Measurements from ENCODE around the gene SNX1. TPM values are rescaled to one million over a fixed set of nuclear protein-coding genes. Genes with fewer than 3 reads are reported as not detected.

The SNX1 gene
- total RNA-seq, 1 donor from 2014 or later = 72.2 TPM

DNA sequence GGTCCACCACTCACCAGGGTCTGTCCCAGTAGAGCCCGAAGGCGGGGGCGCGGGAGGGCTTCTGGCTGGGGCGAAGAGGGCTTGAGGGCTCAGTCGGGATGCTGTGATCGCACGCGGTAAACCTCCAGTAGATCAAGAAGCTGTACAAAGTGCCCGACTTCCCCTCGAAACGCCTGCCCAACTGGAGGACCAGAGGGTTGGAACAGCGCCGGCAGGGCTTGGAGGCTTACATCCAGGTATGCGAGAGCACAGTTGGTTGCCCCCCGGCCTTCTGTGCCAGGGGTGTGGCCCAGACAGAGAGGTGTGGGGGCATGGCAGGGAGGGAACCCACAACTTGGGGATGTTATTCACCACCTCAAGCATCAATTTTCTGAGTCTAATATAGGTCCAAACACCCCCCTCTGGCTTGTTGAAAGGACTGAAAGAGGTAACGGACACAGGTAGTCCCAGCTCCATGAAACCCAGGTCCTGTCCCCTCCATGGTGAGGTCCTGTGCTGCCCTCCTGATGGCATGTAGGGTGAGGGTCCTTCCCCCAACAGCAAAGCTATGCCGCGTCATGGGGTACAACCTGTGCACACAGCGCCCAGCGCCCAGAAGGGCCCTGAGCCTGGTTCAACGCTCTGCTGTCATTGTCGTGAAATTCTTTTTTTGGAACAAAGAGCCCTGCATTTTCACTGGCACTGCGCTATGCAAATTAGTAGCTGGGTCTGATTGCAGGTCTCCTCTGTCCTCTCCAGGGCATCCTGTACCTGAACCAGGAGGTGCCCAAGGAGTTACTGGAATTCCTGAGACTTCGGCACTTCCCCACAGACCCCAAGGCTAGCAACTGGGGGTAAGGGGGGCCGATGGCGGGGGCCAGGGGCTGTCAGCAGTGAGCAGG lies 57.0 kb downstream of the SNX1 start:
- Mint-ChIP-seq H3K9me3 (ENCODE audit: low read depth) (no peaks in the 10 kb centered on the region), H3K27me3 (ENCODE audit: low read depth) (no peaks in the 10 kb centered on the region), H3K4me3 (ENCODE audit: unreplicated experiment) (peak overlapping the region; percentile 16), H3K4me1 (ENCODE audit: low read depth) (peaks cover 13% of the 10 kb centered on the region), H3K36me3 (ENCODE audit: low read depth) (peaks cover 18% of the 10 kb centered on the region), H3K27ac (ENCODE audit: unreplicated experiment) (no peak overlapping the region)
- TF ChIP-seq, protein P1, sequence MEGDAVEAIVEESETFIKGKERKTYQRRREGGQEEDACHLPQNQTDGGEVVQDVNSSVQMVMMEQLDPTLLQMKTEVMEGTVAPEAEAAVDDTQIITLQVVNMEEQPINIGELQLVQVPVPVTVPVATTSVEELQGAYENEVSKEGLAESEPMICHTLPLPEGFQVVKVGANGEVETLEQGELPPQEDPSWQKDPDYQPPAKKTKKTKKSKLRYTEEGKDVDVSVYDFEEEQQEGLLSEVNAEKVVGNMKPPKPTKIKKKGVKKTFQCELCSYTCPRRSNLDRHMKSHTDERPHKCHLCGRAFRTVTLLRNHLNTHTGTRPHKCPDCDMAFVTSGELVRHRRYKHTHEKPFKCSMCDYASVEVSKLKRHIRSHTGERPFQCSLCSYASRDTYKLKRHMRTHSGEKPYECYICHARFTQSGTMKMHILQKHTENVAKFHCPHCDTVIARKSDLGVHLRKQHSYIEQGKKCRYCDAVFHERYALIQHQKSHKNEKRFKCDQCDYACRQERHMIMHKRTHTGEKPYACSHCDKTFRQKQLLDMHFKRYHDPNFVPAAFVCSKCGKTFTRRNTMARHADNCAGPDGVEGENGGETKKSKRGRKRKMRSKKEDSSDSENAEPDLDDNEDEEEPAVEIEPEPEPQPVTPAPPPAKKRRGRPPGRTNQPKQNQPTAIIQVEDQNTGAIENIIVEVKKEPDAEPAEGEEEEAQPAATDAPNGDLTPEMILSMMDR (IDR thresholded peaks at IDR 0.05) = no peak
- DNase-seq (ENCODE audit: low spot score) = no peak

DNA sequence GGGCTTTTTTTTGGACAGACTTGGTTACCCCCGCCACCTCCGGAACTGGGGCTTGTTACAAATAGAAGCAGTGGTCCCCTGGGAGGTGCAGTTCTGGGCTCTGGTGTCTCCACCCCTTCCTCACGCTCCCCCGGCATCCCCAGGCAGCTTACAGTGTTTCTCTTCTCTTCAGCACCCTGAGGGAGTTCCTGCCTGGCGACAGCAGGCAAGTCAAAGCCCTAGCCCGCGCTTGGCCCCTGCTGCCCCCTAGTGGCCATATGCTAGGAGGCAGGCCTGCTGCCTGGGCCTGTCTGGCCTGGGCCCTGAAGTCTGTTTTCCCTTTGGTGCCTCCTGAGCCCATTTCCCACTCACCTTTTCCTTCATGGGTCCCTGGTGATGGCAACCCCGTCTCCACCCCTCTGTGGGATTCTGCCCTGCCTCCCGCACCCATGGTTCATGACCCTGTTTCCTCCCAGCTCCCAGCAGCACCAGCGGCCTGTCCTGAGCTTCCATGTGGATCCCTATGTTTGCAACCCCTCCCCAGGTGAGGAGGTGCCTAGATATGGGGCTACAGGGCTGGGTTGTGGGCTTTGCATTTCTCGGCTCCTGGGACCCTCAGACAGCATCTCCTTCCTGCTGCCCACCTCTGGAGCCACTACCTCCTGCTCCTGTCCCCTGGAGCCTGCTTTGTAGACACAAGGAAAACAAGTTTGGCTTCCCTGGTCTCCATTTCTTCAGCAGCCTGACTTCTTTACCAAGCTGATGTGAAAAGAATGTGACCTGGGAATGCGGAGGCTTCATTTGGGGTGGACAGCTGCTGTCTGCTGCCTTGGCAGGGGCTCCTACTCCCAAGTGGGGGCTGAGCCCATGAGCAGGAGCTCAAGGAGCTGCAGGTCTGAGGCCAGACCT lies 57.9 kb downstream of the SNX1 start:
- Mint-ChIP-seq H3K36me3 (ENCODE audit: low read depth) (peaks cover 28% of the 10 kb centered on the region), H3K9me3 (ENCODE audit: low read depth) (no peaks in the 10 kb centered on the region), H3K27me3 (ENCODE audit: low read depth) (no peaks in the 10 kb centered on the region), H3K27ac (ENCODE audit: unreplicated experiment) (peak overlapping the region; percentile 69), H3K4me3 (ENCODE audit: unreplicated experiment) (peak overlapping the region; percentile 26), H3K4me1 (ENCODE audit: low read depth) (peaks cover 17% of the 10 kb centered on the region)
- TF ChIP-seq, protein P1 (IDR thresholded peaks at IDR 0.05) = peak; percentile 94
- no peak for DNase-seq (ENCODE audit: low spot score)

DNA sequence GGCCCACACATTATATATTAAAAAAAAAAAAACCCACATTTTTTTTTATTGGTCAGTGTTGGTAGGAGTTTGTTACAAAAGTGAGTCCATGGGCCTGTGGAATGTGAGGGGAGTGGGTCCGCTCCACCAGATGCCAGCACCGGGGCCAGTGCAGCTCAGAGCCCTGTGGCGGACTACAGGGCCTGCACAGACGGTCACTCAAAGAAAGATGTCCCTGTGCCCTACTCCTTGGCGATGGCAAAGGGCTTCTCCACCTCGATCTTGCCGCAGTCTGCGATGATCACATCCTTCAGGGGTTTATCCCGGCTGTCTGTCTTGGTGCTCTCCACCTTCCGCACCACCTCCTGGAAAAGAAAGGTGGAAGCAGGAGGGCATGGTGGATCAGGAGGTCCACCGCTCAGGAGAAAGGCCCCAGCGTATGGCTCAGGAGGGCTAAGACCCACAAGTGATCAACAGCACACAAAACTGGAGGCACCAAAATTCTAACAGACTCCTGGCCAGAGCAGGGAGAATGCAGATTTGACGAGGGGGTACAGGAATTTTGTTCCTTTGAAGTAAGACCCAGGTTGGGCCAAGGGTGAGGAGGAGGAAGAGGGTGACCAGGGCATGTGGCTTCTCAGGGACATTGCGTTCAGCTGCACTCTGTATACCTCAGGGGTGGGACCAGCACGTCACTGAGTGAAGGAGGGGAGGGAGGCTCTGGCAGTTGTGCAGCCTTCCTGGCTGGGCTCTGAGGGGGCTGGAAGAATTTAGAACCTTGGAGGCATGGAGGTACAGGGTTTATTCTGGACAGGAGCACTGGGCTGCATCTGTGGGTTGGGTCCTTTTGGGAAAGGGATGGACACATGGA lies 60.2 kb downstream of the SNX1 start:
- DNase-seq (ENCODE audit: low spot score) = no peak
- Mint-ChIP-seq H3K27ac (ENCODE audit: unreplicated experiment) (no peak overlapping the region), H3K4me1 (ENCODE audit: low read depth) (peaks cover 28% of the 10 kb centered on the region), H3K9me3 (ENCODE audit: low read depth) (no peaks in the 10 kb centered on the region), H3K4me3 (ENCODE audit: unreplicated experiment) (no peak overlapping the region), H3K27me3 (ENCODE audit: low read depth) (no peaks in the 10 kb centered on the region), H3K36me3 (ENCODE audit: low read depth) (peaks cover 40% of the 10 kb centered on the region)
- TF ChIP-seq, protein P1 (IDR thresholded peaks at IDR 0.05) = no peak

DNA sequence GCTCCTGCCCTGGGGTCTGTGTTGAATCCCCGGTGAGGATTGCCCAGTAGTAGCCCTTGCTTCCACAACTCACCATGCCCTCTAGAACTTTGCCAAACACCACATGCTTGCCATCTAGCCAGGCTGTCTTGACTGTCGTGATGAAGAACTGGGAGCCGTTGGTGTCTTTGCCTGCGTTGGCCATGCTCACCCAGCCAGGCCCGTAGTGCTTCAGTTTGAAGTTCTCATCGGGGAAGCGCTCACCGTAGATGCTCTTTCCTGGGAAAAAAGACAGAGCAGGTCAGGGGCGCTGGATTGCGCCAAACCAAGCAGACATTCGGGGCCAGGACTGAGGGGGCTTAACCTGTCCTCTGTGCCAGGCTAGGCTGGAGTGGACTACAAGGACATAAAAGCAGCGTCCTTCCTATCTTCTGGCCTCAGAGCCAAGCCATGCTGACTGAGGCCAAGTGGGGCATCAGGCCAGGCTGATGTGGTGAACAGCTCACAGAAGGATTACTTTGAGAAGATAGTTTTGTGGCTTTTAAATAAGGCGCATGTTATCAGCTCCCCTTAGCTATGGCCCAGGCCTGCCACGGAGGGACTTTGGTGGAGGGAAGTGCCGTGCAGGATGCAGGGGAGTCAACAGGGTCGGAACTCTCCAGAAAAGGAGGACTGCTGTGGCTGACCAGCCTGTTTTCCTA lies 61.0 kb downstream of the SNX1 start:
- H3K27me3 Mint-ChIP-seq (ENCODE audit: low read depth) = no peaks in the 10 kb centered on the region

More for the DNA sequence above, 61.0 kb downstream of the SNX1 start:
- DNase-seq (ENCODE audit: low spot score) = no peak
- Mint-ChIP-seq H3K36me3 (ENCODE audit: low read depth) (peaks cover 42% of the 10 kb centered on the region), H3K9me3 (ENCODE audit: low read depth) (no peaks in the 10 kb centered on the region), H3K4me1 (ENCODE audit: low read depth) (peaks cover 32% of the 10 kb centered on the region), H3K4me3 (ENCODE audit: unreplicated experiment) (no peak overlapping the region), H3K27ac (ENCODE audit: unreplicated experiment) (peak overlapping the region; percentile 17)
- TF ChIP-seq, protein P1 (IDR thresholded peaks at IDR 0.05) = no peak

Data from chondrocyte (in vitro differentiated cells).